MM.1S (cell line): ENCODE measurements around the gene BANK1.

Experiments used
- CTCF ChIP-seq: fragments of 300-600 bp; sonication (generic); IDR thresholded peaks from 2 replicates; pipeline ENCODE4 v1.5.1; 2016; ENCODE audit warnings: antibody characterized with exemption, low read length, mixed read lengths
- EZH2 ChIP-seq: fragments of 300-600 bp; sonication (generic); optimal IDR thresholded peaks from 2 replicates; pipeline ENCODE3; 2017; ENCODE audit warnings: low read depth, mild to moderate bottlenecking, antibody characterized with exemption, low read length, mixed read lengths
- EZH2phosphoT487 ChIP-seq: fragments of 300-600 bp; sonication (generic); IDR thresholded peaks from 2 replicates; pipeline ENCODE4 v1.6.1; 2018; ENCODE audit warnings: antibody characterized with exemption, low read length

GRCh38 chr4:101850698-101851097, 60.2 kb downstream of the BANK1 start:
- no peak for TF ChIP-seq CTCF
- TF ChIP-seq EZH2phosphoT487: no peak
- TF ChIP-seq EZH2: no peak
